AG10803 (cell line): ENCODE measurements around the gene TAS2R10.
A peak's percentile ranks its signal among the peaks of the same experiment; 100 is the strongest.

Source experiments
- DNase-seq: peaks from one replicate; pipeline ENCODE4 v3.0.0; 2010; ENCODE audit warnings: low read depth
- H3K4me3 ChIP-seq: 2 replicates; pipeline ENCODE4 v1.5.1; 2011; ENCODE audit warnings: mild to moderate bottlenecking, low read length, control low read depth
- TF ChIP-seq, protein P1 (sequence below): conservative IDR thresholded peaks from 2 replicates; pipeline ENCODE4 v1.5.1; 2011; ENCODE audit warnings: mild to moderate bottlenecking, low read length, control low read depth, inconsistent platforms

The TAS2R10 gene, protein sequence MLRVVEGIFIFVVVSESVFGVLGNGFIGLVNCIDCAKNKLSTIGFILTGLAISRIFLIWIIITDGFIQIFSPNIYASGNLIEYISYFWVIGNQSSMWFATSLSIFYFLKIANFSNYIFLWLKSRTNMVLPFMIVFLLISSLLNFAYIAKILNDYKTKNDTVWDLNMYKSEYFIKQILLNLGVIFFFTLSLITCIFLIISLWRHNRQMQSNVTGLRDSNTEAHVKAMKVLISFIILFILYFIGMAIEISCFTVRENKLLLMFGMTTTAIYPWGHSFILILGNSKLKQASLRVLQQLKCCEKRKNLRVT

GRCh38 chr12:10826258-10826657 is at the start of gene TAS2R10:
Gene TAS2R10 (minus strand): TSS chr12:10826358. CDS start chr12:10826269, 89 bp downstream.
- no peak within 1 kb of the TSS for H3K4me3 ChIP-seq
- TF ChIP-seq, protein P1, sequence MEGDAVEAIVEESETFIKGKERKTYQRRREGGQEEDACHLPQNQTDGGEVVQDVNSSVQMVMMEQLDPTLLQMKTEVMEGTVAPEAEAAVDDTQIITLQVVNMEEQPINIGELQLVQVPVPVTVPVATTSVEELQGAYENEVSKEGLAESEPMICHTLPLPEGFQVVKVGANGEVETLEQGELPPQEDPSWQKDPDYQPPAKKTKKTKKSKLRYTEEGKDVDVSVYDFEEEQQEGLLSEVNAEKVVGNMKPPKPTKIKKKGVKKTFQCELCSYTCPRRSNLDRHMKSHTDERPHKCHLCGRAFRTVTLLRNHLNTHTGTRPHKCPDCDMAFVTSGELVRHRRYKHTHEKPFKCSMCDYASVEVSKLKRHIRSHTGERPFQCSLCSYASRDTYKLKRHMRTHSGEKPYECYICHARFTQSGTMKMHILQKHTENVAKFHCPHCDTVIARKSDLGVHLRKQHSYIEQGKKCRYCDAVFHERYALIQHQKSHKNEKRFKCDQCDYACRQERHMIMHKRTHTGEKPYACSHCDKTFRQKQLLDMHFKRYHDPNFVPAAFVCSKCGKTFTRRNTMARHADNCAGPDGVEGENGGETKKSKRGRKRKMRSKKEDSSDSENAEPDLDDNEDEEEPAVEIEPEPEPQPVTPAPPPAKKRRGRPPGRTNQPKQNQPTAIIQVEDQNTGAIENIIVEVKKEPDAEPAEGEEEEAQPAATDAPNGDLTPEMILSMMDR, result no peak
- no peak for DNase-seq

DNA sequence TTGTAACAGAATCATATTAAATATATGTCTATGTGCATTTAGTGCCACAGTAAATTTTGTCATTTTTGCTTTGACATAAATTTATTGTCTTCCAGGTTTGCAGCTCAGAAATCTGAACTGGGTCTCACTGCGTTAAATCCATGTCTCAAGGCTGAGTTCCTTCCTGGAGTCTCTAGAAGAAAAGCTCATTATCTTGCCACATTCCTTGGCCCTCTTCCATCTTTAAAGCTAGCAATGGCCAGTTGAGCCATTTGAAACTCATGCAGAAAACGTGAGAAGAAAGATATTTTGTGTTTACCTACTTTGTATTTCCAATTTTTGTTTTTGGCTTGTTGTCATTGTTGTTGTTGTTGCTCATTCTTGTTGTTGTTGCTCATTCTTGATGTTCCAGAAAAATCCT is 47.2 kb upstream of the TAS2R10 start:
- H3K4me3 ChIP-seq, result no peak overlapping the region
- TF ChIP-seq, protein P1, result no peak
- DNase-seq, result peak; percentile 17

GRCh38 chr12:10867381-10867780 is 41.2 kb upstream of the TAS2R10 start:
- no peak for DNase-seq
- TF ChIP-seq, protein P1, result no peak
- H3K4me3 ChIP-seq, result no peak overlapping the region

GRCh38 chr12:10863512-10864218 is 37.5 kb upstream of the TAS2R10 start:
- TF ChIP-seq, protein P1, result no peak
- DNase-seq, result peak; percentile 3
- no peak overlapping the region for H3K4me3 ChIP-seq

- DNase-seq, result peak; percentile 9
- TF ChIP-seq, protein P1, result no peak
Observed at GRCh38 chr12:10861366-10861765, 35.2 kb upstream of the TAS2R10 start.

GRCh38 chr12:10855807-10856206 is 29.6 kb upstream of the TAS2R10 start:
- no peak overlapping the region for H3K4me3 ChIP-seq
- TF ChIP-seq, protein P1, result no peak
- DNase-seq, result no peak

More at GRCh38 chr12:10861366-10861765, 35.2 kb upstream of the TAS2R10 start:
- H3K4me3 ChIP-seq, result no peak overlapping the region

DNA sequence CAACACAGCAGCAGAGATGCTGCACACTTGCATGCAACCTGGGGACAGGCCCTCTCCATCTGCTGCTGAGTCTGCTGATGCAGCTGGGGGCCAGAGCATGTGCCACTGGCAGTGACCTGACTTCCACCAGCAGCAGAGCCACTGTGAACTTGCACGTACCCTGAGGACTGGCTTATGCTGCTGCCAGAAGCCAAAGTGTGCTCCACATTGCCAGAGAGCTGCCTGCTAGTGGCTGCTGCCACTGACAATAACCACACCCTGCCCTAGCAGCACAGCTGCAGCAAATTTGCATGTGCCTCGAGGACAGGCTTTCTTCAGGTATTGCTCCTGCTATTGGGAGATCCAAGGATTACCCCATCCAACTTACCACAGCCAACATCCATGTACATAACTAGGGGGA is 27.6 kb upstream of the TAS2R10 start:
- TF ChIP-seq, protein P1, result no peak
- no peak for DNase-seq
- no peak overlapping the region for H3K4me3 ChIP-seq
